HG03108 (cell line): ENCODE data around the gene RNASEH2B.
A peak's percentile ranks its signal among the peaks of the same experiment; 100 is the strongest.

Experiments
- ATAC-seq: cut with Tn5 transposase; IDR thresholded peaks from one replicate; pipeline ENCODE4 v1.9.1; 2021; ENCODE audit warnings: moderate library complexity; ENCODE audit not compliant: unreplicated experiment

RNASEH2B gene

GRCh38 chr13:50905256-50905655, 4.3 kb upstream of the RNASEH2B start:
- ATAC-seq = no peak

GRCh38 chr13:50907781-50908180, 1.8 kb upstream of the RNASEH2B start:
- no peak for ATAC-seq

GRCh38 chr13:50908371-50908770, 1.2 kb upstream of the RNASEH2B start:
- ATAC-seq = no peak

- no peak for ATAC-seq
These were observed 854 bp downstream of the RNASEH2B start for GRCh38 chr13:50910485-50910805.

- ATAC-seq = no peak
These were observed 1.6 kb downstream of the RNASEH2B start for GRCh38 chr13:50911081-50911631.

- peak; percentile 37 for ATAC-seq
These were observed 2.6 kb downstream of the RNASEH2B start for GRCh38 chr13:50911937-50912795.

GRCh38 chr13:50912851-50913250, 3.3 kb downstream of the RNASEH2B start:
- ATAC-seq = no peak

- ATAC-seq = no peak
These were observed 4.6 kb downstream of the RNASEH2B start for GRCh38 chr13:50914176-50914700.

- ATAC-seq = no peak
These were observed 5.3 kb downstream of the RNASEH2B start for GRCh38 chr13:50914848-50915247.

- no peak for ATAC-seq
These were observed 6.0 kb downstream of the RNASEH2B start for GRCh38 chr13:50915565-50915964.

- no peak for ATAC-seq
These were observed 7.2 kb downstream of the RNASEH2B start for GRCh38 chr13:50916701-50917184.

GRCh38 chr13:50917572-50917971, 8.0 kb downstream of the RNASEH2B start:
- ATAC-seq = no peak

GRCh38 chr13:50918567-50918966, 9.0 kb downstream of the RNASEH2B start:
- ATAC-seq = no peak

GRCh38 chr13:50919277-50919676, 9.7 kb downstream of the RNASEH2B start:
- ATAC-seq = no peak

GRCh38 chr13:50921706-50922105, 12.1 kb downstream of the RNASEH2B start:
- no peak for ATAC-seq

GRCh38 chr13:50923272-50923671, 13.7 kb downstream of the RNASEH2B start:
- ATAC-seq = no peak

- no peak for ATAC-seq
These were observed 14.4 kb downstream of the RNASEH2B start for GRCh38 chr13:50924025-50924424.

GRCh38 chr13:50927701-50928100, 18.1 kb downstream of the RNASEH2B start:
- ATAC-seq = no peak

GRCh38 chr13:50928102-50928501, 18.5 kb downstream of the RNASEH2B start:
- no peak for ATAC-seq

- no peak for ATAC-seq
These were observed 19.3 kb downstream of the RNASEH2B start for GRCh38 chr13:50928659-50929462.

- no peak for ATAC-seq
These were observed 22.5 kb downstream of the RNASEH2B start for GRCh38 chr13:50932091-50932490.
